Peyer's patch (tissue), 4 donors: Measurements from ENCODE around the gene CTSA. TPM values are rescaled to one million over a fixed set of nuclear protein-coding genes. Genes with fewer than 3 reads are reported as not detected.

Experiments used
- total RNA-seq, 4 donors: library from RNA; depleted of rRNA; stranded (reverse); fragments of >200 nt; gene quantifications; one replicate each; pipeline ENCODE4 v1.1.0, GENCODE V29; 2016

The CTSA gene
- total RNA-seq, 4 donors from 2014 or later, result 85.0 to 602 (median 258) TPM

Other genes starting within 250 kb of the CTSA start
- not detected for gene WFDC11, start 221.1 kb upstream of the CTSA start, total RNA-seq
- gene WFDC13, start 189.3 kb upstream of the CTSA start, total RNA-seq, result not detected
- not detected for gene WFDC10B, start 186.3 kb upstream of the CTSA start, total RNA-seq
- gene SPINT4, start 169.0 kb upstream of the CTSA start, total RNA-seq, result not detected
- not detected for gene WFDC3, start 99.5 kb upstream of the CTSA start, total RNA-seq
- 10 to 100 TPM; 21.5 to 41.4 (median 25.2) TPM for gene DNTTIP1, start 99.4 kb upstream of the CTSA start, total RNA-seq
- gene UBE2C, start 78.7 kb upstream of the CTSA start, total RNA-seq, result 10 to 100 TPM in 2 of 4 donors, 1 to 10 TPM in 2; 7.3 to 24.8 (median 9.8) TPM
- gene TNNC2, start 64.0 kb upstream of the CTSA start, total RNA-seq, result 1 to 10 TPM in 2 of 4 donors, not detected in 2; 2.7 to 3.5 TPM
- gene SNX21, start 57.5 kb upstream of the CTSA start, total RNA-seq, result 10 to 100 TPM; 17.5 to 94.9 (median 42.7) TPM
- 10 to 100 TPM; 56.9 to 93.8 (median 78.3) TPM for gene ACOT8, start 33.9 kb upstream of the CTSA start, total RNA-seq
- 1 to 10 TPM; 2.5 to 9.1 (median 4.6) TPM for gene ZSWIM3, start 33.7 kb upstream of the CTSA start, total RNA-seq
- 10 to 100 TPM in 3 of 4 donors, 1 to 10 TPM in 1; 6.6 to 14.5 (median 11.9) TPM for gene ZSWIM1, start 10.1 kb upstream of the CTSA start, total RNA-seq
- gene SPATA25, start 3.7 kb upstream of the CTSA start, total RNA-seq, result 10 to 100 TPM in 3 of 4 donors, 1 to 10 TPM in 1; 5.8 to 35.2 (median 19.5) TPM
- 10 to 100 TPM in 3 of 4 donors, 1 to 10 TPM in 1; 3.3 to 27.6 (median 23.9) TPM for gene NEURL2, start 127 bp upstream of the CTSA start, total RNA-seq
- 10 to 100 TPM; 25.0 to 99.3 (median 35.7) TPM for gene PLTP, start 20.8 kb downstream of the CTSA start, total RNA-seq
- 10 to 100 TPM; 25.0 to 53.2 (median 44.9) TPM for gene PCIF1, start 43.3 kb downstream of the CTSA start, total RNA-seq
- 10 to 100 TPM; 34.3 to 60.1 (median 53.6) TPM for gene ZNF335, start 80.9 kb downstream of the CTSA start, total RNA-seq
- 1 to 10 TPM in 2 of 4 donors, not detected in 2; 1.1 to 2.5 TPM for gene MMP9, start 117.6 kb downstream of the CTSA start, total RNA-seq
- gene SLC12A5, start 137.9 kb downstream of the CTSA start, total RNA-seq, result not detected
- 10 to 100 TPM; 20.5 to 65.2 (median 24.9) TPM for gene NCOA5, start 198.6 kb downstream of the CTSA start, total RNA-seq
- 10 to 100 TPM in 2 of 4 donors, 1 to 10 TPM in 2; 1.6 to 17.6 (median 9.3) TPM for gene CD40, start 227.0 kb downstream of the CTSA start, total RNA-seq